ENCODE measurements around the gene GADD45G. TPM values are rescaled to one million over a fixed set of nuclear protein-coding genes. Genes with fewer than 3 reads are reported as not detected.

Gene GADD45G
- total RNA-seq (15.7 TPM), polyA plus RNA-seq (1 to 10 TPM in 1 of 4 donors, under 1 TPM in 3; 0.16 to 1.3 (median 0.29) TPM)

- H3K27me3 ChIP-seq (ENCODE audit: control insufficient read depth, insufficient read depth, low read length) = peaks cover 4% of the 10 kb centered on the region
- DNase-seq (peak; percentile 75 to 83 (median 79)), ATAC-seq (ENCODE audit: low read depth in 2 of 2) (peak; percentile 75 to 76)
- peak within 1 kb of the TSS in 2 of 3 donors; percentile 51 to 54 for H3K27ac Mint-ChIP-seq
- peak within 1 kb of the TSS; percentile 65 for H3K4me3 ChIP-seq (ENCODE audit: low read depth, low read length)
- H3K27ac ChIP-seq (ENCODE audit: insufficient read depth, low read length, poor library complexity, severe bottlenecking) = peak within 1 kb of the TSS; percentile 14
- H3K4me1 Mint-ChIP-seq = peaks cover 10 to 33% (median 19%) of the 10 kb centered on the region in 4 donors
- peak within 1 kb of the TSS; percentile 81 to 92 (median 86) for H3K4me3 Mint-ChIP-seq
- H3K36me3 Mint-ChIP-seq = no peaks in the 10 kb centered on the region
- H3K4me1 ChIP-seq (ENCODE audit: control insufficient read depth, insufficient read depth, low read length, poor library complexity, severe bottlenecking) = peaks cover 43% of the 10 kb centered on the region
- H3K36me3 ChIP-seq (ENCODE audit: control insufficient read depth, insufficient read depth, low read length) = no peaks in the 10 kb centered on the region
- peaks cover 0 to 2% (median 0%) of the 10 kb centered on the region in 7 donors for H3K9me3 Mint-ChIP-seq
- H3K9me3 ChIP-seq (ENCODE audit: control insufficient read depth in 2 of 2, low read length in 2 of 2) = no peaks in the 10 kb centered on the region
- peaks cover 34% of the 10 kb centered on the region for H3K27me3 Mint-ChIP-seq
Measured at GRCh38 chr9:89604729-89605464, at the start of gene GADD45G. TSS of gene GADD45G (plus strand) at chr9:89605012. CDS start at chr9:89605122, 110 bp downstream.

GRCh38 chr9:89555036-89555415, 49.8 kb upstream of the GADD45G start:
- H3K9me3 Mint-ChIP-seq = peaks cover 0 to 2% (median 0%) of the 10 kb centered on the region in 7 donors
- no peak overlapping the region for H3K27ac Mint-ChIP-seq
- Histone ChIP-seq H3K27ac (ENCODE audit: insufficient read depth, low read length, poor library complexity, severe bottlenecking) (no peak overlapping the region), H3K4me1 (ENCODE audit: control insufficient read depth, insufficient read depth, low read length, poor library complexity, severe bottlenecking) (peaks cover 6% of the 10 kb centered on the region), H3K4me3 (ENCODE audit: low read depth, low read length) (no peak overlapping the region), H3K36me3 (ENCODE audit: control insufficient read depth, insufficient read depth, low read length) (no peaks in the 10 kb centered on the region), H3K9me3 (ENCODE audit: control insufficient read depth in 2 of 2, low read length in 2 of 2) (no peaks in the 10 kb centered on the region), H3K27me3 (ENCODE audit: control insufficient read depth, insufficient read depth, low read length) (peaks cover 3% of the 10 kb centered on the region)
- ATAC-seq (ENCODE audit: low read depth in 2 of 2) = no peak
- no peak for DNase-seq
- H3K27me3 Mint-ChIP-seq = peaks cover 20% of the 10 kb centered on the region
- no peak overlapping the region for H3K4me3 Mint-ChIP-seq
- peaks cover 0 to 18% (median 9%) of the 10 kb centered on the region in 4 donors for H3K4me1 Mint-ChIP-seq
- H3K36me3 Mint-ChIP-seq = no peaks in the 10 kb centered on the region

- DNase-seq (no peak), ATAC-seq (ENCODE audit: low read depth in 2 of 2) (no peak)
- peaks cover 24% of the 10 kb centered on the region for H3K27me3 Mint-ChIP-seq
- no peaks in the 10 kb centered on the region for H3K36me3 ChIP-seq (ENCODE audit: control insufficient read depth, insufficient read depth, low read length)
- peaks cover 3% of the 10 kb centered on the region for H3K27me3 ChIP-seq (ENCODE audit: control insufficient read depth, insufficient read depth, low read length)
- no peaks in the 10 kb centered on the region for H3K36me3 Mint-ChIP-seq
- H3K4me1 ChIP-seq (ENCODE audit: control insufficient read depth, insufficient read depth, low read length, poor library complexity, severe bottlenecking) = peaks cover 6% of the 10 kb centered on the region
- H3K9me3 Mint-ChIP-seq = peaks cover 0 to 2% (median 0%) of the 10 kb centered on the region in 7 donors
- peak overlapping the region in 2 of 3 donors; percentile 44 to 84 for H3K27ac Mint-ChIP-seq
- no peak overlapping the region for H3K4me3 ChIP-seq (ENCODE audit: low read depth, low read length)
- H3K9me3 ChIP-seq (ENCODE audit: control insufficient read depth in 2 of 2, low read length in 2 of 2) = no peaks in the 10 kb centered on the region
- H3K27ac ChIP-seq (ENCODE audit: insufficient read depth, low read length, poor library complexity, severe bottlenecking) = no peak overlapping the region
- peaks cover 0 to 17% (median 9%) of the 10 kb centered on the region in 4 donors for H3K4me1 Mint-ChIP-seq
- no peak overlapping the region for H3K4me3 Mint-ChIP-seq
Measured at GRCh38 chr9:89555451-89556375, 49.1 kb upstream of the GADD45G start.

- Mint-ChIP-seq H3K4me3 (no peak overlapping the region), H3K9me3 (peaks cover 0 to 2% (median 0%) of the 10 kb centered on the region in 7 donors), H3K27ac (peak overlapping the region in 1 of 3 donors; percentile 38), H3K4me1 (peaks cover 0 to 17% (median 9%) of the 10 kb centered on the region in 4 donors), H3K36me3 (no peaks in the 10 kb centered on the region), H3K27me3 (peaks cover 18% of the 10 kb centered on the region)
- Histone ChIP-seq H3K9me3 (ENCODE audit: control insufficient read depth in 2 of 2, low read length in 2 of 2) (no peaks in the 10 kb centered on the region), H3K4me3 (ENCODE audit: low read depth, low read length) (no peak overlapping the region), H3K4me1 (ENCODE audit: control insufficient read depth, insufficient read depth, low read length, poor library complexity, severe bottlenecking) (peaks cover 6% of the 10 kb centered on the region), H3K27ac (ENCODE audit: insufficient read depth, low read length, poor library complexity, severe bottlenecking) (no peak overlapping the region), H3K36me3 (ENCODE audit: control insufficient read depth, insufficient read depth, low read length) (no peaks in the 10 kb centered on the region), H3K27me3 (ENCODE audit: control insufficient read depth, insufficient read depth, low read length) (peaks cover 7% of the 10 kb centered on the region)
- DNase-seq (no peak), ATAC-seq (ENCODE audit: low read depth in 2 of 2) (no peak)
Measured at GRCh38 chr9:89558196-89558899, 46.5 kb upstream of the GADD45G start.

- Mint-ChIP-seq H3K4me3 (no peak overlapping the region), H3K9me3 (peaks cover 0 to 2% (median 0%) of the 10 kb centered on the region in 7 donors), H3K36me3 (no peaks in the 10 kb centered on the region), H3K27me3 (peaks cover 15% of the 10 kb centered on the region), H3K4me1 (peaks cover 0 to 17% (median 9%) of the 10 kb centered on the region in 4 donors), H3K27ac (no peak overlapping the region)
- Histone ChIP-seq H3K27me3 (ENCODE audit: control insufficient read depth, insufficient read depth, low read length) (peaks cover 7% of the 10 kb centered on the region), H3K36me3 (ENCODE audit: control insufficient read depth, insufficient read depth, low read length) (no peaks in the 10 kb centered on the region), H3K27ac (ENCODE audit: insufficient read depth, low read length, poor library complexity, severe bottlenecking) (no peak overlapping the region), H3K4me3 (ENCODE audit: low read depth, low read length) (no peak overlapping the region), H3K4me1 (ENCODE audit: control insufficient read depth, insufficient read depth, low read length, poor library complexity, severe bottlenecking) (peaks cover 6% of the 10 kb centered on the region), H3K9me3 (ENCODE audit: control insufficient read depth in 2 of 2, low read length in 2 of 2) (no peaks in the 10 kb centered on the region)
- no peak for ATAC-seq (ENCODE audit: low read depth in 2 of 2)
- DNase-seq = no peak
Measured at GRCh38 chr9:89558948-89559347, 45.9 kb upstream of the GADD45G start.

- H3K27ac ChIP-seq (ENCODE audit: insufficient read depth, low read length, poor library complexity, severe bottlenecking) = no peak overlapping the region
- no peaks in the 10 kb centered on the region for H3K36me3 ChIP-seq (ENCODE audit: control insufficient read depth, insufficient read depth, low read length)
- DNase-seq (no peak), ATAC-seq (ENCODE audit: low read depth in 2 of 2) (no peak)
- H3K27ac Mint-ChIP-seq = no peak overlapping the region
- H3K9me3 ChIP-seq (ENCODE audit: control insufficient read depth in 2 of 2, low read length in 2 of 2) = no peaks in the 10 kb centered on the region
- peaks cover 27% of the 10 kb centered on the region for H3K27me3 Mint-ChIP-seq
- H3K36me3 Mint-ChIP-seq = no peaks in the 10 kb centered on the region
- H3K4me3 ChIP-seq (ENCODE audit: low read depth, low read length) = no peak overlapping the region
- peaks cover 9% of the 10 kb centered on the region for H3K27me3 ChIP-seq (ENCODE audit: control insufficient read depth, insufficient read depth, low read length)
- H3K4me1 Mint-ChIP-seq = peaks cover 0 to 9% (median 6%) of the 10 kb centered on the region in 4 donors
- H3K4me1 ChIP-seq (ENCODE audit: control insufficient read depth, insufficient read depth, low read length, poor library complexity, severe bottlenecking) = no peaks in the 10 kb centered on the region
- H3K4me3 Mint-ChIP-seq = no peak overlapping the region
- peaks cover 0 to 3% (median 0%) of the 10 kb centered on the region in 7 donors for H3K9me3 Mint-ChIP-seq
Measured at GRCh38 chr9:89562186-89562814, 42.5 kb upstream of the GADD45G start.
